GM13976 (cell line): ENCODE data around the gene RETN.

Source experiments
- DNase-seq: peaks from one replicate; pipeline ENCODE4 v3.0.0; 2012; ENCODE audit warnings: low spot score
- CTCF ChIP-seq: IDR thresholded peaks from 2 replicates; pipeline ENCODE4 v1.5.1; 2012; ENCODE audit warnings: borderline replicate concordance, mild to moderate bottlenecking; ENCODE audit not compliant: insufficient read depth; ENCODE audit errors: extremely low read depth, missing control alignments, control extremely low read depth
- in situ Hi-C: fragments of 300-500 bp; cut with MboI; formaldehyde crosslinking; loops from one replicate; pipeline ENCODE4 v1.12.0; 2022; ENCODE audit warnings: low sequenced_read_pairs, mixed read lengths, inconsistent platforms; ENCODE audit not compliant: unreplicated experiment

Gene RETN

GRCh38 chr19:7706955-7707456, 38.2 kb downstream of the RETN start:
- in situ Hi-C loops, result no loop called here
- DNase-seq, result no peak
- no peak for TF ChIP-seq CTCF

GRCh38 chr19:7709932-7710460, 41.1 kb downstream of the RETN start:
- in situ Hi-C loops, result no loop called here

GRCh38 chr19:7710616-7711015, 41.8 kb downstream of the RETN start:
- DNase-seq, result no peak
- no peak for TF ChIP-seq CTCF
- in situ Hi-C loops, result no loop called here

More at GRCh38 chr19:7709932-7710460, 41.1 kb downstream of the RETN start:
- no peak for DNase-seq
- TF ChIP-seq CTCF, result no peak

DNA sequence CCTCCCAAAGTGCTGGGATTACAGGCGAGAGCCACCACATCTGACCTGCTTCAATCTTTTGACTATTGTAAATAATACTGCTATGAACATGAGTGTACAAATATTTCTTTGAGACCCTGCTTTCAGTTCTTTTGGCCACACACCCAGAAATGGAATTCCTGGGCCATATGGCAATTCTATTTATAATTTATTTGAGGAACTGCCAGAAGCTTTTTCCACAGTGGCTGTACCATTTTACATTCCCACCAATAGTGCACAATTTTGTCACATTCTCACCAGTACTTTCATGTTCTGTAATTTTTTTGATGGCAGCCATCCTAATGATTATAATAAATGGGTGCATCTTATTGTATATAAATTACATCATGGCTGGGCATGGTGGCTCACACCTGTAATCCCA, 46.8 kb downstream of the RETN start:
- no peak for TF ChIP-seq CTCF

DNA sequence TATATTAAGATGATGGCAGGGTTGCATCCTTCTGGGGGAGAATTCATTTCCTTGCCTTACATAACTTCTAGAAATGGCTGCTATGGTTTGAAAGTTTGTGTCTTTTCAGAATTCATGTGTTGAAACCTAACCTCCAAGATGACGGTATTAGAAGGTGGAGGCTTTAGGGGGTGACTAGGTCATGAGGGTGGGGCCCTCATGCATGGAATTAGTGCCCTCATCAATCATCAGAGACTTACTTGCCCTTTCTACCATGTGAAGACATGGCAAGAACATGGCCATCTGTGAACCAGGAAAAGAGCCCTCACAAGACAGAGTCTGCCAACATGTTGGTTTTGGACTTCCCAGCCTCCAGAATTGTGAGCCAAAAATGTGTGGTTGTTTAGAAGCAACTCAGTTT, 47.9 kb downstream of the RETN start:
- no peak for DNase-seq
- in situ Hi-C loops, result no loop called here
- no peak for TF ChIP-seq CTCF

More for the DNA sequence above, 46.8 kb downstream of the RETN start:
- in situ Hi-C loops, result no loop called here
- no peak for DNase-seq

GRCh38 chr19:7718668-7719067, 49.8 kb downstream of the RETN start:
- in situ Hi-C loops, result no loop called here
- no peak for DNase-seq
- no peak for TF ChIP-seq CTCF
